H9 (cell line): ENCODE results near the gene PPP2R2B. TPM values are rescaled to one million over a fixed set of nuclear protein-coding genes. Genes with fewer than 3 reads are reported as not detected.

Source experiments
- DNase-seq: peaks from one replicate; pipeline ENCODE4 v3.0.0-alpha.2; 2017
- H2AFZ ChIP-seq: one replicate; pipeline ENCODE4 v1.6.1; 2013; ENCODE audit warnings: mild to moderate bottlenecking, low read length, control low read depth, moderate library complexity
- H2AK5ac ChIP-seq: 2 replicates; pipeline ENCODE4 v1.6.1; 2013; ENCODE audit warnings: low read length, control low read depth, mixed read lengths; ENCODE audit not compliant: insufficient read length
- H2BK120ac ChIP-seq: one replicate; pipeline ENCODE4 v1.6.1; 2013; ENCODE audit warnings: low read depth, mild to moderate bottlenecking, low read length, control low read depth, inconsistent platforms; ENCODE audit not compliant: poor library complexity, severe bottlenecking
- H2BK12ac ChIP-seq: 2 replicates; pipeline ENCODE4 v1.6.1; 2013; ENCODE audit warnings: low read length, control low read depth, mixed read lengths, low read depth; ENCODE audit not compliant: insufficient read length
- H2BK15ac ChIP-seq: 2 replicates; pipeline ENCODE4 v1.6.1; 2013; ENCODE audit warnings: low read depth, low read length, control low read depth
- H2BK20ac ChIP-seq: one replicate; pipeline ENCODE4 v1.6.1; 2013; ENCODE audit warnings: low read depth, mild to moderate bottlenecking, low read length, control low read depth, inconsistent platforms; ENCODE audit not compliant: poor library complexity, severe bottlenecking
- H2BK5ac ChIP-seq: 2 replicates; pipeline ENCODE4 v1.6.1; 2013; ENCODE audit warnings: low read length, control low read depth, mixed read lengths; ENCODE audit not compliant: insufficient read length
- H3K14ac ChIP-seq: 2 replicates; pipeline ENCODE4 v1.6.1; 2013; ENCODE audit warnings: low read length, control low read depth; ENCODE audit not compliant: insufficient read depth
- H3K18ac ChIP-seq: 2 replicates; pipeline ENCODE4 v1.6.1; 2013; ENCODE audit warnings: low read depth, mild to moderate bottlenecking, mixed read lengths, low read length, control low read depth; ENCODE audit not compliant: insufficient read length
- H3K23ac ChIP-seq: 2 replicates; pipeline ENCODE4 v1.6.1; 2013; ENCODE audit warnings: low read length, control low read depth, mixed read lengths, low read depth; ENCODE audit not compliant: insufficient read length
- H3K23me2 ChIP-seq: 2 replicates; pipeline ENCODE4 v1.6.1; 2013; ENCODE audit warnings: low read depth, mild to moderate bottlenecking, mixed read lengths, low read length, control low read depth; ENCODE audit not compliant: insufficient read length, poor library complexity, severe bottlenecking
- H3K27ac ChIP-seq: 2 replicates; pipeline ENCODE4 v1.5.1; 2013; ENCODE audit warnings: low read length, control low read depth, mixed read lengths, low read depth; ENCODE audit not compliant: insufficient read length
- H3K27me3 ChIP-seq: 2 replicates; pipeline ENCODE4 v1.6.1; 2013; ENCODE audit warnings: low read length, control low read depth, inconsistent platforms; ENCODE audit not compliant: insufficient read depth
- H3K4ac ChIP-seq: 2 replicates; pipeline ENCODE4 v1.6.1; 2013; ENCODE audit warnings: low read depth, mild to moderate bottlenecking, control low read depth, inconsistent platforms, low read length, moderate library complexity
- H3K4me1 ChIP-seq: 2 replicates; pipeline ENCODE4 v1.6.1; 2013; ENCODE audit warnings: low read length, control low read depth, inconsistent platforms; ENCODE audit not compliant: insufficient read depth
- H3K4me2 ChIP-seq: 2 replicates; pipeline ENCODE4 v1.6.1; 2013; ENCODE audit warnings: low read length, control low read depth, mixed read lengths; ENCODE audit not compliant: insufficient read length, insufficient read depth
- H3K56ac ChIP-seq: 2 replicates; pipeline ENCODE4 v1.6.1; 2013; ENCODE audit warnings: low read depth, mild to moderate bottlenecking, mixed read lengths, low read length, control low read depth; ENCODE audit not compliant: insufficient read length
- H3K79me1 ChIP-seq: 2 replicates; pipeline ENCODE4 v1.6.1; 2013; ENCODE audit warnings: low read depth, mild to moderate bottlenecking, moderate library complexity, low read length, control low read depth, inconsistent platforms; ENCODE audit not compliant: insufficient read depth, poor library complexity, severe bottlenecking
- H3K79me2 ChIP-seq: 2 replicates; pipeline ENCODE4 v1.6.1; 2013; ENCODE audit warnings: low read length, control low read depth, inconsistent platforms; ENCODE audit not compliant: insufficient read depth
- H3K9ac ChIP-seq: 2 replicates; pipeline ENCODE4 v1.6.1; 2013; ENCODE audit warnings: low read length, control low read depth, mixed read lengths; ENCODE audit not compliant: insufficient read length; ENCODE audit errors: extremely low read depth
- H3K9me3 ChIP-seq: one replicate; pipeline ENCODE4 v1.6.1; 2013; ENCODE audit warnings: low read depth, low read length, inconsistent platforms; ENCODE audit not compliant: control insufficient read depth
- H3T11ph ChIP-seq: one replicate; pipeline ENCODE4 v1.6.1; 2013; ENCODE audit warnings: mild to moderate bottlenecking, low read length, control low read depth, inconsistent platforms
- H4K20me1 ChIP-seq: one replicate; pipeline ENCODE4 v1.6.1; 2013; ENCODE audit not compliant: control insufficient read depth, insufficient read length, insufficient read depth
- H4K5ac ChIP-seq: 2 replicates; pipeline ENCODE4 v1.6.1; 2013; ENCODE audit warnings: low read depth, mild to moderate bottlenecking, mixed read lengths, low read length, control low read depth; ENCODE audit not compliant: insufficient read length
- H4K8ac ChIP-seq: replicated peaks from 2 replicates; pipeline ENCODE4 v1.6.1; 2013; ENCODE audit warnings: low read length, control low read depth, mixed read lengths, low read depth; ENCODE audit not compliant: insufficient read length
- H4K91ac ChIP-seq: 2 replicates; pipeline ENCODE4 v1.6.1; 2013; ENCODE audit warnings: low read depth, mild to moderate bottlenecking, moderate library complexity, mixed read lengths, low read length, control low read depth; ENCODE audit not compliant: insufficient read length
- H3K27ac Mint-ChIP-seq, 3 experiments: 2 replicates in 2 of 3; 3 replicates in 1 of 3; pipeline ENCODE4 v1.8.0; 2020 to 2021; ENCODE audit warnings: mixed read lengths in 3 of 3, mild to moderate bottlenecking in 1 of 3, moderate library complexity in 1 of 3
- H3K27me3 Mint-ChIP-seq: 2 replicates; pipeline ENCODE4 v1.8.0; 2021; ENCODE audit warnings: low read depth, mild to moderate bottlenecking, moderate library complexity, mixed read lengths
- H3K36me3 Mint-ChIP-seq, 3 experiments: 2 replicates in 2 of 3; 3 replicates in 1 of 3; pipeline ENCODE4 v1.8.0; 2020 to 2021; ENCODE audit warnings: low read depth in 3 of 3, mixed read lengths in 3 of 3; ENCODE audit not compliant: insufficient read depth in 1 of 3
- H3K4me1 Mint-ChIP-seq, 2 experiments: 2 replicates each; pipeline ENCODE4 v1.8.0; 2020; ENCODE audit warnings: mixed read lengths in 2 of 2
- H3K4me3 Mint-ChIP-seq, 2 experiments: 2 replicates in 1 of 2; 3 replicates in 1 of 2; pipeline ENCODE4 v1.8.0; 2020 to 2021; ENCODE audit warnings: mild to moderate bottlenecking in 2 of 2, mixed read lengths in 2 of 2, moderate library complexity in 1 of 2
- H3K9me3 Mint-ChIP-seq, 2 experiments: 2 replicates in 1 of 2; 3 replicates in 1 of 2; pipeline ENCODE4 v1.8.0; 2020; ENCODE audit warnings: mild to moderate bottlenecking in 2 of 2, mixed read lengths in 2 of 2, moderate library complexity in 1 of 2
- total RNA-seq: library from RNA; stranded (reverse); gene quantifications from 2 replicates; pipeline ENCODE4 v1.2.1, GENCODE V29; 2021
- TF ChIP-seq, protein P1 (sequence below): fragments of 200-600 bp; sonication (generic); conservative IDR thresholded peaks from 3 replicates; pipeline ENCODE4 v1.8.0; 2021; ENCODE audit warnings: antibody characterized with exemption, mild to moderate bottlenecking

Gene PPP2R2B
- total RNA-seq, 1 experiment from 2014 or later: 14.3 TPM

DNA sequence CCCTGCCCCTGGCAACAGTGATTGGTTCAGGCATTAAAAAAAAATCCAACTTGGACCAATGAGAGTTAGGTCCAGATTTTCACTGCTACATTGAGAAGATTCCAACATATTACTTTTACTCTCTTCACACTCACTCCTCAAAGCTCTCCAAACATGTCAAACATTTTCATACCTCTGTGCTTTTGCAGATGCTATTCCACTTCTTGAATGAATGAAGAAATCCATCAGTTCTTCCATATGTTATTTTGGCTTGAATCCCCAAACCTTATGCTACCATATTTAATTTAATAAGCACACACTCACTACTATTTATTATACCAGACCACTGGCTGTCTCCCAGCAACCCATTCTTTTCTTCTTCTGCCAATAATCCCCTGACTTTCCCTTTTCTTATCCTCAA lies 87.1 kb downstream of the PPP2R2B start:
- no peak overlapping the region for H3K27ac ChIP-seq
- peaks cover 0 to 1% (median under 1%) of the 10 kb centered on the region in 3 experiments; a peak in 1 of 7 replicates for H3K36me3 Mint-ChIP-seq
- H3T11ph ChIP-seq: no peak overlapping the region
- H3K4me3 Mint-ChIP-seq: no peak overlapping the region
- H3K27ac Mint-ChIP-seq: no peak overlapping the region; a peak in 1 of 7 replicates
- 0 out of 2 replicates have a peak, but pooled peaks cover 2% of the 10 kb centered on the region for H3K79me2 ChIP-seq
- H2BK5ac ChIP-seq: no peak overlapping the region
- H3K27me3 Mint-ChIP-seq: no peaks in the 10 kb centered on the region; the same call in none of the 2 replicates
- H2BK120ac ChIP-seq: no peak overlapping the region
- H2BK12ac ChIP-seq: no peak overlapping the region
- no peak overlapping the region for H3K56ac ChIP-seq
- H4K20me1 ChIP-seq: no peaks in the 10 kb centered on the region
- H3K9me3 ChIP-seq: no peaks in the 10 kb centered on the region
- no peak overlapping the region for H2AFZ ChIP-seq
- H3K4me1 ChIP-seq: peaks cover 22% of the 10 kb centered on the region
- no peak overlapping the region for H3K14ac ChIP-seq
- no peak overlapping the region for H2BK15ac ChIP-seq
- no peaks in the 10 kb centered on the region for H3K27me3 ChIP-seq
- no peak overlapping the region for H2AK5ac ChIP-seq
- no peak overlapping the region for H3K23ac ChIP-seq
- no peaks in the 10 kb centered on the region for H3K79me1 ChIP-seq
- peaks cover 65 to 68% of the 10 kb centered on the region in 2 experiments for H3K4me1 Mint-ChIP-seq
- DNase-seq: no peak
- no peak overlapping the region for H3K9ac ChIP-seq
- H3K4me2 ChIP-seq: no peak overlapping the region
- peaks cover 2% of the 10 kb centered on the region for H3K23me2 ChIP-seq
- no peak overlapping the region for H4K5ac ChIP-seq
- H4K8ac ChIP-seq: no peak overlapping the region
- H3K4ac ChIP-seq: no peak overlapping the region
- H4K91ac ChIP-seq: no peak overlapping the region
- H2BK20ac ChIP-seq: no peak overlapping the region
- H3K18ac ChIP-seq: no peak overlapping the region
- no peaks in the 10 kb centered on the region; a peak in 1 of 5 replicates for H3K9me3 Mint-ChIP-seq
- TF ChIP-seq, protein P1, sequence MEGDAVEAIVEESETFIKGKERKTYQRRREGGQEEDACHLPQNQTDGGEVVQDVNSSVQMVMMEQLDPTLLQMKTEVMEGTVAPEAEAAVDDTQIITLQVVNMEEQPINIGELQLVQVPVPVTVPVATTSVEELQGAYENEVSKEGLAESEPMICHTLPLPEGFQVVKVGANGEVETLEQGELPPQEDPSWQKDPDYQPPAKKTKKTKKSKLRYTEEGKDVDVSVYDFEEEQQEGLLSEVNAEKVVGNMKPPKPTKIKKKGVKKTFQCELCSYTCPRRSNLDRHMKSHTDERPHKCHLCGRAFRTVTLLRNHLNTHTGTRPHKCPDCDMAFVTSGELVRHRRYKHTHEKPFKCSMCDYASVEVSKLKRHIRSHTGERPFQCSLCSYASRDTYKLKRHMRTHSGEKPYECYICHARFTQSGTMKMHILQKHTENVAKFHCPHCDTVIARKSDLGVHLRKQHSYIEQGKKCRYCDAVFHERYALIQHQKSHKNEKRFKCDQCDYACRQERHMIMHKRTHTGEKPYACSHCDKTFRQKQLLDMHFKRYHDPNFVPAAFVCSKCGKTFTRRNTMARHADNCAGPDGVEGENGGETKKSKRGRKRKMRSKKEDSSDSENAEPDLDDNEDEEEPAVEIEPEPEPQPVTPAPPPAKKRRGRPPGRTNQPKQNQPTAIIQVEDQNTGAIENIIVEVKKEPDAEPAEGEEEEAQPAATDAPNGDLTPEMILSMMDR: no peak
